Measurements from ENCODE around the gene TMEM151B.

Gene TMEM151B

GRCh38 chr6:44264154-44265006 lies 5.9 kb upstream of the TMEM151B start:
- DNase-seq (ENCODE audit: low read depth), result no peak

GRCh38 chr6:44265007-44265721 lies 5.1 kb upstream of the TMEM151B start, which contains the start of gene NFKBIE:
NFKBIE (minus strand) TSS chr6:44265551; CDS start chr6:44265346, 205 bp downstream.
- DNase-seq (ENCODE audit: low read depth), result peak; percentile 94

- DNase-seq (ENCODE audit: low read depth), result no peak
Measured at GRCh38 chr6:44265722-44266233, 4.5 kb upstream of the TMEM151B start.

- no peak for DNase-seq (ENCODE audit: low read depth)
Measured at GRCh38 chr6:44266347-44266746, 3.9 kb upstream of the TMEM151B start.

- DNase-seq (ENCODE audit: low read depth), result no peak
Measured at GRCh38 chr6:44267252-44267651, 3.0 kb upstream of the TMEM151B start.

GRCh38 chr6:44268095-44268628 lies 2.1 kb upstream of the TMEM151B start:
- DNase-seq (ENCODE audit: low read depth), result peak; percentile 52

GRCh38 chr6:44269178-44269920 lies 901 bp upstream of the TMEM151B start:
- no peak for DNase-seq (ENCODE audit: low read depth)

GRCh38 chr6:44270526-44271405 lies 516 bp downstream of the TMEM151B start:
- no peak for DNase-seq (ENCODE audit: low read depth)

GRCh38 chr6:44271406-44271723 lies 1.1 kb downstream of the TMEM151B start:
- no peak for DNase-seq (ENCODE audit: low read depth)

GRCh38 chr6:44271914-44272313 lies 1.7 kb downstream of the TMEM151B start:
- DNase-seq (ENCODE audit: low read depth), result no peak

GRCh38 chr6:44272529-44272928 lies 2.3 kb downstream of the TMEM151B start:
- DNase-seq (ENCODE audit: low read depth), result no peak

GRCh38 chr6:44272999-44273566 lies 2.8 kb downstream of the TMEM151B start:
- no peak for DNase-seq (ENCODE audit: low read depth)

- no peak for DNase-seq (ENCODE audit: low read depth)
Measured at GRCh38 chr6:44273617-44274016, 3.4 kb downstream of the TMEM151B start.

- no peak for DNase-seq (ENCODE audit: low read depth)
Measured at GRCh38 chr6:44275271-44275748, 5.1 kb downstream of the TMEM151B start.

- no peak for DNase-seq (ENCODE audit: low read depth)
Measured at GRCh38 chr6:44275749-44276648, 5.7 kb downstream of the TMEM151B start.

- DNase-seq (ENCODE audit: low read depth), result no peak
Measured at GRCh38 chr6:44276667-44277640, 6.7 kb downstream of the TMEM151B start.

GRCh38 chr6:44277763-44278162 lies 7.5 kb downstream of the TMEM151B start:
- no peak for DNase-seq (ENCODE audit: low read depth)

- no peak for DNase-seq (ENCODE audit: low read depth)
Measured at GRCh38 chr6:44278315-44278714, 8.1 kb downstream of the TMEM151B start.

All from T follicular helper cell (primary cell).